DMS79 (cell line): Measurements from ENCODE around the gene ZNF556.
"Not testable (repeated sequence)": the region's sequence is repeated elsewhere in the genome, so short reads cannot be mapped to it uniquely, and the experiment has no call there.

Experiments
- DNase-seq: peaks from one replicate; lab custom pipeline; 2025; lab: John Stamatoyannopoulos, UW

The ZNF556 gene

DNA sequence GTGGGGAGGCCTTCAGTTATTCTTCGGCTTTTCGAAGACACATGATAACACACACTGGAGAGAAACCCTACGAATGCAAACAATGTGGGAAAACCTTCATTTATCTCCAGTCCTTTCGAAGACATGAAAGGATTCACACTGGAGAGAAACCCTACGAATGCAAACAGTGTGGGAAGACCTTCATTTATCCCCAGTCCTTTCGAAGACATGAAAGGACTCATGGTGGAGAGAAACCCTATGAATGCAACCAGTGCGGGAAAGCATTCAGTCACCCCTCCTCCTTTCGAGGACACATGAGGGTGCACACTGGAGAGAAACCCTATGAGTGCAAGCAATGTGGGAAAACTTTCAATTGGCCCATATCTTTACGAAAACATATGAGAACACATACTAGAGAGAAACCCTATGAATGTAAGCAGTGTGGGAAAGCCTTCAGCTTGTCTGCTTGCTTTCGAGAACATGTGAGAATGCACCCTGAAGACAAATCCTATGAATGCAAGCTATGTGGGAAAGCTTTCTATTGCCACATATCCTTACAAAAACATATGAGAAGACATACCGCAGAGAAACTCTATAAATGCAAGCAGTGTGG is 14.0 kb upstream of the ZNF556 start:
- DNase-seq, result no peak

DNA sequence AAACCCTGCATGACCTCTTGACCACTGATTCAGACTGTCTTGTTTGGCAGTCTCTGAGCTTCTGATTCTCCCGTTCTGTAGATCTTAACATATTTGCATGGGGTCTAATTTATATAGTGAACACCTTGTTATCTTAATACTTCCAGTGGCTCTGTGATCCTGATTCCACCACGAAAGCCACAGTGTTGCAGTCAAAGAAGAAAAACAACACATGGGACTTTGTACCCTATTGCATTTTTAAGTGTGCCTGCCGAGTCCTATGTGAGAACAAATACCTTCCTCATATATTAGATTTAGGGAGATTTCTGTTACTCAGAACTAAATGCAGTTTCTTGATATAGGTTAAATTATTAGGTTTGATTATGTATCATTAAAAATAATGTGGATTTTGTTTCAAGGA is 12.3 kb upstream of the ZNF556 start:
- DNase-seq, result no peak

DNA sequence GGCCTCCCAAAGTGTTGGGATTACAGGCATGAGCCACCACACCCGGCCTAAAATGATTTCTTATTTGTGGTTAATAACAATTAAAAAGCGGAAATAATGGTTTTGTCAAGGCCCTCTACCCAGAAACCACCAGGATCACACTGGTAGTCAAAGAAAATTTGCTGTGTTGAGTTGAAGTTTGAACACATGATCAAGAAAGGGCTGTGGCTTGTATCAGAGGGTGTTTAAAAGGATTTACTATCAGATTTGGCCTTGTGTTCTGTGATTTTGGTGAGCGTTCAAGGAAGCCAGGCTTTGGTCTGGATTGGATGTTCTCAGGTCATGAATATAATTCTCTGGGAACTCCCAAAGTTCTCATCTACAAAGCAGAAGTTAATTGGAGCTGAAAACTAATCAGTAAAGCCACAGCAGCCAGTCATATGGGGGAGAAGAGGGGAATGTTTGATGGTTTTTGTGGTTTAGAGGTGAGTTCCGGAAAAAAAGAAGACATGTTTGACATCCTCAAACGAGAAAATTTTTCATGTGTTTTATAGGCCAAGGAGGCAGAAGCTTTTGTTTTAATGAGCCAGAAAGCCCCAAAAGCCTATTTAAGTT is 10.6 kb upstream of the ZNF556 start:
- no peak for DNase-seq

DNA sequence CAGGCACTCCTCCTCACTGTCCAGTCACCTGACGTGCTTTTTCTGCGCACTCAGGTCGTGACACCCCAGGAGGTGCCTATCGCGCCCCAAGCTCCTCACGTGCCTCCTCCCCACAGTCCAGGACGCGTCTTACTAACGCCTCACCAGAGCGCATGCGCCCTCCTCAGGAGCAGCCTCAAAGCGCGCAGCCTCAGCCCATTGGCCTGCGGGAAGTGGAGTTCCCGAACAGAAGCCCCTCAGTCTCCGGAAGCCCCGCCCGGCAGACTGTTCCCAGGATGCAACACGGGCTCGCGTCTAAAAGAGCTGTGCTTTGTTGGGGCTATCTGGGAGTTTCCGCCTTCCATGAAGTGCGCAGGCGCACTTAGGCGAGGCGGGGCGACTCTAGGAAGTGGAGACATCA is 8.3 kb upstream of the ZNF556 start:
- no peak for DNase-seq

DNA sequence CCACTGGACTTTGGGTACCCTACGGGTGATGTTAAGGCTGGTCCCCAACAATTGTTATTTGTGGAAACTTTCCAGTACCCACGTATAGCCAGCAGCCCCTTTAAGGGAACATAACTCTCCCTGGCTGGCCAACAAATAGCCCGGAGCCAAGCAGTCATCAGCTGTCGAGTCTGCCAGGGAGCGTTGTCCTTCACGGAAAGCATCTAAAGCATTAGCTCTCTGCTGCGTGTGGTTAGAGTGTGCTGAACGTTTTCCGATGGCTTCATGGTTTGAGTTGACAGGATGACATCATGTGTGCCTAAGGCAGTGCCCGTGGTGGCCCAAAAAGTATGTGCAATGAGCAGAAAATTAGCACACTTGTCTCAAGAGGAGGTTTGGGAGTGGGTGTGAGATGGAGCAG is 3.3 kb upstream of the ZNF556 start:
- DNase-seq, result no peak

DNA sequence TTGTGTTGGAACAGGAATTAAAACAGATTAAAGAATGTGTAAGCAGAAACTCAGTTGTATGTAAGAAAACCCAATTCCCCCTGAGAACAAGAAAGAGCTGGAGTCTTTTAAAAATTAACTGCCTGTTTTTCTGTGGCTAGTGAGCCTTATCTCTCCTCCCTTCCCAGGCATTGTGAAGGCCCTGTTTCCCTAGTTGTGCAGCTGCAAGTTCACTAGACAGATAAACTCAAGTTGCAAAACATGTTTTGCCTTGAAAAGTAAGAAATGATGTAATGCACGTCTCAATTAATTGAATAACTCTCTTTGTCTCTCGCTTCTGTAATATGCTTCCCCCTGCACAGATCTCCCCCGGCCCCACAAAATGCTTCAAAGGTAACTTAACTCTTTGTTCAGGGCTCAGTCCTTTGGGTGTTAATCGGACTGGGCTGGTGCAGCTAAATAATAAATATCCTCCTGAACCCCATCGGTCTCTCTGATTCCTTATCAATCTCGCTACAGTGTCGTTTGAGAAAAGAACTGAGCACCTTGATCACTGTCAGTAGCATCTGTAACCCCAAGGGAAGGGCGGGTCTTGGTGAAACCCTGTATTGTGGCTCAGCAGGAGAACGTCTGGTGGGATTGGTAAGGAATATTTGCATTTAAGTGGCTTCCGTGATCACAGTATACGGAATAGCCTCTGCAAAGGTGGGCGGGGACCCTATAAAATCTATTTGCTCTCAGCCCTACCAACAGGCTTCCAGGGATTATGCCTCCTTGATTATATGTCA is 1.6 kb upstream of the ZNF556 start:
- no peak for DNase-seq

DNA sequence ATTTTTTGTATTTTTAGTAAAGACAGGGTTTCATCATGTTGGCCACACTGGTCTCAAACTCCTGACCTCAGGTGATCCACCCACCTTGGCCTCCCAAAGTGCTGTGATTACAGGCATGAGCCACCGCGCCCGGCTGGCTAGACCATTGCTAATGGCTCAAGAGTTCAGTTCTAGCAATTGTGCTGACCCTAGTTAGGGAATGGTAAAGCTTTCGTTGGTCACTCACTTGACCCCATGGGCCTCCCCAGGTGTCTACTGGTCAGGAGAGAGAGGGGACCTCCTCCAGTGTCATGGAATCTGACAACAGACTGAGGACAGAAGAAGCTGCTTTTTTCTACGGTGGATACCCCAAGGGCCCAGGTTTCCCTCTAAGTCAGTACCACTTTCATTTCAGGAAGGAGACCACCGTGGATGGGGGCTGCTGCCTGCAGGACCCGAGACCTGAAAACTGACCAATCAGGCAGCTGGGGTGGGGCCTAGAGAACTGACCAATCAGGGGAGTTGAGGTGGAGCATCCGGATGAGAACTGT is 575 bp upstream of the ZNF556 start:
- no peak for DNase-seq

DNA sequence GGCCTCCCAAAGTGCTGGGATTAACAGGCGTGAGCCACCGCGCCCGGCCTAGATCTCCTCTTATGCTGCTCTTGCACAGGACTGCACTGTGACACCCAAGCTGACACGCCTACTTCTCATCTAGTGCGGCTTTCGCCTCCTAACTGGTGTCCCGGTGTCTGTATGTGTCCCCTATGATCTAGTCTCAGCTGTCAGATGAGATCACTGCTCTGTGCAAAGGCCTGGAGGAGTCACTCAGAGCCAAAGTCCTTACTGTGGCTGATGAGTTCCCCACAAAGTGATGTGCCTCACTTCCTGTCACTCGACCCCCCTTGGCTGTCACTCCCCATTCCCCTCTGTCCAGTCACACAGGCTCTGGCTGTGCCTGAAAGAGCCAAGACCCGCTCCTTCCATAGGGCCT is 2.5 kb downstream of the ZNF556 start:
- no peak for DNase-seq

DNA sequence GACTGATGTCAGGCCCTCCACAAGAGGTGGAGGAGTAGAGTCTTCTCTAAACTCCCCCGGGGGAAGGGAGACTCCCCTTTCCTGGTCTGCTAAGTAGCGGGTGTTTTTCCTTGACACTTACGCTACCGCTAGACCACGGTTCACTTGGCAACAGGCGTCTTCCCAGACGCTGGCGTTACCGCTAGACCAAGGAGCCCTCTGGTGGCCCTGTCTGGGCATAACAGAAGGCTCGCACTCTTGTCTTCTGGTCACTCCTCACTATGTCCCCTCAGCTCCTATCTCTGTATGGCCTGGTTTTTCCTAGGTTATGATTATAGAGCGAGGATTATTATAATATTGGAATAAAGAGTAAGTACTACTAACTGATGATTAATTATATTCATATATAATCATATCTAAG is 5.0 kb downstream of the ZNF556 start:
- not testable (repeated sequence) for DNase-seq

DNA sequence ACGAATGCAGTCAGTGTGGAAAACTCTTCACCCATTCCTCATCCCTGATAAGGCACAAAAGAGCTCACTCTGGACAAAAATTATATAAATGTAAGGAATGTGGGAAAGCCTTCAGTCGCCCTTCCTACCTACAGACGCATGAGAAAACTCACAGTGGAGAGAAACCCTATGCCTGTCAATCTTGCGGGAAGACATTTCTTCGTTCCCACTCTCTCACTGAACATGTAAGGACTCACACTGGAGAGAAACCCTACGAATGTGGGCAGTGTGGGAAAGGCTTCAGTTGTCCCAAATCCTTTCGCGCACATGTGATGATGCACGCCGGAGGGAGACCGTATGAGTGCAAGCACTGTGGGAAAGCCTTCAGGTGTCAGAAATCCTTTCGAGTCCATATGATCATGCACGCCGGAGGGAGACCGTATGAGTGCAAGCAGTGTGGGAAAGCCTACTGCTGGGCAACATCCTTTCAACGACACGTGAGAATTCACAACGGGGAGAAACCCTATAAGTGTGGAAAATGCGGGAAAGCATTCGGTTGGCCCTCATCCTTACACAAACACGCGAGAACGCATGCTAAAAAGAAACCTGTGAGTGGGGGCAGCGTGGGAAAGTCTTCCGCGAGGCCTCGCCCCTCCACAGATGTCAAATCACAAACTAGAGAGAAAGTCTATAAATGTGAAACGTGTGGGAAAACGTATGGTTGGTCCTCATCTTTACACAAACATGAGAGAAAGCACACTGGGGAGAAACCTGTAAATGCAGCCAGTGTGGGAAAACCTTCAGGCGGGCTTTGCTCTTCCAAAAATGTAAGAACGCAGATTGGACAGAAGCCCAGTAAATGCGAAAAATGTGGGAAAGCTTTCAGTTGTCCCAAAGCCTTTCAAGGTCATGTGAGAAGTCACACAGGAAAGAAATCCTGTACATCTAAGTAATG is 10.5 kb downstream of the ZNF556 start:
- DNase-seq, result no peak

DNA sequence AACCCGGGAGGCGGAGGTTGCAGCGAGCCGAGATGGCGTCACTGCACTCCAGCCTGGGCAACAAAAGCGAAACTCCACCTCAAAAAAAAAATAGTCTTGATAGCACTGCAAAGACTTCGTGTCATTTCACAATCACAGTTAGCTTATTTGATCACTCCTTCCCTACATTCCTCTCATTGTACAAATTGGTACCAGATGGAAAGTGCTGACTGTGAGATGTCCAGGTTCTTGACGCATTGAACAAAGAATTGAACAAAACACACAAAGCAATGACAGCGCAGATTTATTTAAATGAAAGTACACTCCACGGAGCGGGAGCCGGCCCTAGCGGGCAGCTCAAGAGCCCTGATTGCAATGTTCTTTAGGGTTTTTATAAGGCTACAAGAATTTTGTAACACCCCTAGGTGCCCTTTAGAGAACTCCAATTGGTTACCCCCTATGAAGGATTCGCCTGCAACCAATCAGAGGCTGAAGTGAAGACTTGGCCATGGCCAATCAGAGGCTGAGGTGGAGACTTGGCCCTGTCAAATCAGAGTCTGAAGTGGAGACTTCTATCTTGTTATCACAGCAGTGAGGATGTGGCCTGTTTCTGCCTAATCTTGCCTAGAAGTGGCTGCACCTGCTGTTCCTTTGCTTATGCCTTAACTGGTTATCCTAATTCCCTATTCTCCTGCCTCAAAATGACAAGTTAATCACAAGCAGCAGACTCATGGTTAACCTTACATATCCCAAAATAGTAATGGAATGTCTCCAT is 16.7 kb downstream of the ZNF556 start:
- DNase-seq, result no peak

DNA sequence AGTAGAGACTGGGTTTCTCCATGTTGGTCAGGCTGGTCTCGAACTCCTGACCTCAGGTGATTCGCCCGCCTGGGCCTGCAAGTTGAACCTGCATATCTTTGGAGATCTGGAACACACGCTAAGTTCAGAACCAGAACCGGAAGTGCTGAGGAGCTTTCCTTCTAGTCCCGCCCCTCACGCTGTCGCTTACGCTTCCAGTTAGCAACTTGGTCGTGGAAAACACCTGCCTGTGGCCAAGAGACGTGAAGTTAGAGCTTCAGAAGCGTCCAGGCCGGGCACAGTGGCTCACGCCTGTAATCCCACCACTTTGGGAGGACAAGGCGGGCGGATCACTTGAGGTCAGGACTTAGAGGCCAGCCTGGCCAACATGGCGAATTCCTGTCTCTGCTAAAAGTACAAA is 18.6 kb downstream of the ZNF556 start:
- DNase-seq, result no peak

DNA sequence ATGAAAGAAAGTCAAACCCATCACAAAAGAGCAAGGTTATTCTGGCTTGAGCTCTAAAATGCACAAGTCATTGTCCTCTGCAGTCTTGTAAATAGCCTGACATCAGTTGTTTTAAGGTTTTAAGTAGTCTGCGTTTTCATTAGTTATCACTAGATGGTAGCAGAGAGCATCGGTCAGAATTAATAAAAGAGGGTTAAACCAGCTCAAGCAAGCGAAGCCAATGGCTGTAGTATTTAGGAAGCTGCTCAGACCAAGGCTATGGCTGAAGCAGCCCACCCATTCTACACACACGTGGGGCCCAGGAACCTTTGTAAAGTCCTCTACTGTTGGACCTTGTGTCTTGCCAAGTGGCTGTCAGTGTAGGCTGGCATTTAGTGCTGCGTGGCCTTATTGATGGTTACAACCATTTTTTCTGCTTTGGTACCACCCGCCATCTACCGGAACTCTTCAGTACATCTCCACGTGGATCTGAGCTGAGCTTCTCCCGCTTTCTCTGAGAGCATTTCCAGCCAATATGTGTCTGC is 20.3 kb downstream of the ZNF556 start:
- peak; percentile 28 for DNase-seq

DNA sequence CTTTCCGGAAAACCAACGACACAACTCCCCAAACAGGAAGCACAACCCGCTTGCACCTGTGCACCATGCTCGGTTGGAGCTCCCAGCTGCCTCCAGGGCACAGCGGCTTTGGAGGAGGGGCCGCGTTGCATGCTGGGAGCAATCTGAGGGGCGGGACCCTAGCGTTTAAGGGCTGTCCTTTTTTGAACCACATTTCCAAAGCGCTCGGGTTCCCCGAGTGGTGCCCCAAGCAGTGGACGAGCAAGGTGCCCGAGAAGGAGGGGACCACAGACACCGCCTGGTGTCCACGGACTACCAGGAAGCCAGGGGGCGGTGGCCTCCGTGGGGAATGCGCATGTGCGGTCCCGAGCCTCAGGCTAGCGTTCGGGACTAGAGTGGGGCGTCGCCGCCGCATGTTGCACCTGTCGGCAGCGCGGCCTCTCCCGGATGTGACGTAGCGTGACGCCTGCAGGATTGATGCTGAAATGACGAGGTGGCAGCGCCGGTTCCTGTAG is 21.6 kb downstream of the ZNF556 start:
- no peak for DNase-seq

DNA sequence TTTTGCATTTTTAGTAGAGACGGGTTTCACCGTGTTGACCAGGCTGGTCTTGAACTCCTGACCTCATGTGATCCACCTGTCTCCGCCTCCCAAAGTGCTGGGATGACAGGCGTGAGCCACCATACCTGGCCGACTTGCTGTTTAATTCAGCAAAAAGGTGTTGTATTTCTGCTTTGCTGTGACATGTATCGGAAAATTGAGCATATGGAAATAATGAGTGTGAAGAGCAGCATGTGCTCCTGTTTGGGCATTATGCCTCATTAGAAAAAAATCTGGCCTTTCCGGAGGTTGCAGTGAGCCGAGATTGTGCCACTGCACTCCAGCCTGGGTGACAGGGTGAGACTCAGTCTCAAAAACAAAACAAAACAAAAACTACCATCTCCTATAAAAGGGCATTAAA is 23.4 kb downstream of the ZNF556 start:
- DNase-seq, result not testable (repeated sequence)

DNA sequence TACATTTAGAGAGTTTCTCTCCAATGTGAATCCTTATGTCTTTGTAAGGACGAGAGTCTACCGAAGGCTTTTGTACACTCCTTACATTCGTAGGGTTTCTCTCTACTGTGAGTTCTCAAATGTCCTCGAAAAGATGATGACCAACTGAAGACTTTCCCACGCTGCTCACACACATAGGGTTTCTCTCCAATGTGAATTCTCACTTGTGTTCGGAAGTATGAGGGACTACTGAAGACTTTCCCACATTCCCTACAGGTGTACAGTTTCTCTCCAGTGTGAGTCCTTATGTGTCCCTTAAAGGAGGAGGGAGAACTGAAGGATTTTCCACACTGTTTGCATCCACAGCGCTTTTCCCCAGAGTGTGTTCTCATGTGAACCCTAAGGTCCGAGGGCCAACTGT is 29.6 kb downstream of the ZNF556 start:
- DNase-seq, result no peak

DNA sequence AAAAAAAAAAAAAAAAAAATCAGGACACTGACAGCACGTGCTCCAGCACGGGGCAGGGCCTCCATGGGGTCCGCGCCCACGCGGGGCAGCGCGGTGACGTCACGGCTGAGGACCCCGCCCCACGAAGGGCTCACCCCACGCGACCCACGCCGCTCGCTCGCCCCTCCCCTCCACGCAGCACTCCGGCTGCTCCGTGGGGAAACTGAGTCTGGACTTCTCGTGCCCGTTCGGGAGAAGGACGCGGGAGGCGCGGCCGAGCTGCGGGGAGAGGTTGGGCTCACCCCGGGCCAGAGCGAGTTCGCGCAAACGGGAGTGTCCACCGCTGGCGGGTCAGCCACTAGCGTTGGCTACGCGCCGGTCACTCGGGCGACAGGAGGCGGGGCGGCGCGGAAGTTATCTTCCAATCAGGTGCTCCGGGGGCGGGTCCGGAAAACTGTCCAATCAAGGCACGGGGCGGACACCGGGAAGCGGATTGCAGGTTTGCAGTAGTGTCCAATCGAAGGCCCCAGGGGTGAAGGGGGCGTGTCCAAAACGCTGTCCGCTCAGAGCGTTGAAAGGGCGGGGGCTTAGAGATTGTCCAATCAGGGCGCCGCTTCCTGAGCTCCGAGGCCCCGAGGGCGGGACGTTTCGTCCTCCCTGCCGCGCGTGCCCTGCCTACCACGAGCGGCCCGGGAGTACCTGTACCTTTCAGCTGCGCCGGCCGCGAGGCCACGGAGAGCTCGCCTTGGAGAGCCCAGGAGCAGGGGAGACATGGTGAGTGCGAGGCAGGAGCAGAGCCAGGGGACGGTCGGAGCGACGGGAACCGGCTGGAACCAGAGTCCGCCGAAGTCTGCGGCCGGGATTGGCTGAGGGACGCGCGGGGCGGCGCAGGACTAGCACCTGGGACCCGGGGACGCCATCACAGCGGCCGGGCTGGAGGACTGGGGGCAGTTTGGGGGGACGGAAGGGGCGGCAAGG is 33.4 kb downstream of the ZNF556 start, which contains the start of gene ZNF57:
ZNF57 (plus strand) TSS at position 633 of the 957 bp plus-strand sequence; CDS start at position 751, 118 bp downstream.
- peak; percentile 98 for DNase-seq

DNA sequence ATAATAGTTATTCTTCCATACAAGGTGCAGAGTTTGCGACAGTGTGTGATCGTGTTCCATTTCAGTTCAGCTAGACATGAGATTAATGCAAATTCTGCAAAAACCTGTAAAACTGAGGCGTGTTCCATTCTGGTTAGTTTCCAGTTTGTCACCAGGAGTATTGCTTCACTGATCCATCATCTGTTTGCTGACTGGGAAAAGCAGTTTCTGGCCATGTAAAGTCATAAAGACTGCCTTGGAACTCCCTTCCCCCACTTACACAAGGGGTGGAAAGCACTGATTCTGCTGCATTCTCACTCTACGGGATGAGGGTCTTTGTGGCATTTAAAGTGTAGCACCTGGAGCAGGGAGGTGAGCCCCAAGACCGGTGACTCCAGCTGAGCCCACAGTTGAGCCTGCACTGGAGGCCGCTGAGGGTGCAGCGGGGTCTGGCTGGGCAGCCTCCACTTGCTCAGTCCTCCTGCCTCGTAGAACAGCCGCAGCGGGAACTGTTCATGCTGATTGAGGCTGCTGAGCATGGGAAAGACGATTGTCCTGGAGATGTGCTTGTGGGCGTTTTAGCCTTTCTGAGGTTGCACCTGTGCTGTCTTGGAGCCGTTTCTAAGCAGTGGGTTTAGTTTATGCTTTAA is 35.6 kb downstream of the ZNF556 start:
- DNase-seq, result no peak

DNA sequence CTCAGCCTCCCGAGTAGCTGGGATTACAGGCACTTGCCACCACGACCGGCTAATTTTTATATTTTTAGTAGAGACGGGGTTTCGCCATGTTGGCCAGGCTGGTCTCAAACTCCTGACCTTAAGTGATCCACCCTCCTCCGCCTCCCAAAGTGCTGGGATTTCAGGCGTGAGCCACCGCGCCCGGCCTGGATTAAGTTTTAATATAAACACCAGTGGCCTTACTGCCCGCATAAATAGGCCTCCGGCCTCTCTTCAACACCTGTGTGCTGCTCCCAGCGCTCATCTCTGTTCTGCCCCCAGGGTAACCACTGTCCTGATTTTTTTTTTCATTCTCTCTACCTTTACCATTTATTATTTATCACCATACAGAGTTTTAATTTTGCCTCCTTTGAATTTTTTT is 36.2 kb downstream of the ZNF556 start:
- DNase-seq, result not testable (repeated sequence)
